GM23248 (cell line): ENCODE measurements around the gene APEH.

Experiments used
- EZH2 ChIP-seq: fragments of 200-600 bp; sonication (generic); IDR thresholded peaks from 2 replicates; pipeline ENCODE4 v1.6.1; 2018; ENCODE audit warnings: antibody characterized with exemption, mild to moderate bottlenecking; ENCODE audit not compliant: insufficient read depth, poor library complexity, severe bottlenecking
- EZH2phosphoT487 ChIP-seq: fragments of 200-600 bp; sonication (generic); IDR thresholded peaks from 2 replicates; pipeline ENCODE4 v1.6.1; 2018; ENCODE audit warnings: antibody characterized with exemption, moderate library complexity, mild to moderate bottlenecking, low read depth; ENCODE audit not compliant: insufficient read depth

DNA sequence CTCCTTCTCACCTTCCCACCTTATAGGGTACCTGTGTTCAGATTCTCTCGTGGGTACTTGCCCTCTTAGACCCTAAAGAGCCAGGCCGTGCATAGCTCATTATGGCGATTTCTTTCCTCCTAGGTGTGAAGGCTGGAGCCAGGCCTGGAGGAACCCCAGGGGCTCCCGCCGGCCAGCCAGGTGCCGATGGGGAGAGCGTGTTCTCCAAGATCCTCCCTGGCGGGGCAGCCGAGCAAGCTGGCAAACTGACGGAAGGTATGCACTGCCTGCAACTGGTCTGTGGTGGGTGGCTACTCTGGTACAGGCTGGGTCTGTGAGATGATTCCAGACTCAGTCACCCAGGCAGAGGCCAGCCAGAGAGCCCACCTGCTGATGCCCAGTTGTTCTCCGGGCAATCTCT lies 9.9 kb upstream of the APEH start:
- TF ChIP-seq EZH2 (no peak), EZH2phosphoT487 (no peak)
